T-cell (primary cell): ENCODE data around the gene LGALS12. TPM values are rescaled to one million over a fixed set of nuclear protein-coding genes. Genes with fewer than 3 reads are reported as not detected.
A peak's percentile ranks its signal among the peaks of the same experiment; 100 is the strongest.
"Not testable (repeated sequence)": the region's sequence is repeated elsewhere in the genome, so short reads cannot be mapped to it uniquely, and the experiment has no call there.

ENCODE experiments used
- ATAC-seq, 4 experiments: fragments of 200-7000 bp in 3 of 4; fragments of 150-1000 bp in 1 of 4; cut with Tn5 transposase; replicated peaks in 1 of 4; 1 replicate in 3 of 4; 2 replicates in 1 of 4; pipeline ENCODE4 v1.10.0; 2021; ENCODE audit warnings: moderate library complexity in 3 of 4, mild to moderate bottlenecking in 2 of 4, moderate number of reproducible peaks in 1 of 4
- CTCF ChIA-PET, 2 donors: fragments of 300-600 bp; sonication (Branson Sonifier 250); formaldehyde crosslinking; loops; one replicate each; lab custom pipeline; 2022; ENCODE audit warnings: antibody characterized with exemption in 2 of 2; lab: Charles Lee
- POLR2A ChIA-PET, 2 donors: fragments of 300-600 bp; sonication (Branson Sonifier 250); formaldehyde crosslinking; loops; one replicate each; lab custom pipeline; 2022; ENCODE audit warnings: antibody characterized with exemption in 2 of 2; lab: Charles Lee
- DNase-seq, 35 experiments: peaks; one replicate each; pipeline versions ENCODE4 v3.0.0 to v3.0.0-alpha.2; 2013 to 2023
- H3K27ac ChIP-seq: one replicate; pipeline ENCODE4 v1.5.1; 2013; ENCODE audit warnings: low read length
- H3K27me3 ChIP-seq, 2 experiments: replicated peaks in 1 of 2; 1 replicate in 1 of 2; 2 replicates in 1 of 2; pipeline versions ENCODE4 v1.6.1 to v1.7.0; 2013; ENCODE audit warnings: low read length in 1 of 2, mixed read lengths in 1 of 2; ENCODE audit not compliant: control insufficient read depth in 2 of 2, insufficient read depth in 2 of 2; ENCODE audit errors: extremely low read depth in 1 of 2
- H3K36me3 ChIP-seq, 2 donors: 1 replicate in 1 of 2; 2 replicates in 1 of 2; pipeline versions ENCODE4 v1.6.1 to v1.7.0; 2013; ENCODE audit warnings: low read length in 1 of 2; ENCODE audit not compliant: control insufficient read depth in 2 of 2, insufficient read depth in 1 of 2; ENCODE audit errors: extremely low read depth in 1 of 2
- H3K4me1 ChIP-seq, 2 experiments: 1 replicate in 1 of 2; 2 replicates in 1 of 2; pipeline versions ENCODE4 v1.6.1 to v1.7.0; 2013; ENCODE audit warnings: low read length in 2 of 2, mixed read lengths in 1 of 2; ENCODE audit not compliant: insufficient read depth in 2 of 2, control insufficient read depth in 1 of 2; ENCODE audit errors: extremely low read depth in 1 of 2
- H3K4me3 ChIP-seq, 2 donors: 1 replicate in 1 of 2; 2 replicates in 1 of 2; pipeline versions ENCODE4 v1.5.1 to v1.7.0; 2013; ENCODE audit warnings: mild to moderate bottlenecking in 2 of 2, low read length in 1 of 2, moderate library complexity in 1 of 2; ENCODE audit not compliant: control insufficient read depth in 1 of 2; ENCODE audit errors: extremely low read depth in 1 of 2
- H3K9me3 ChIP-seq: 2 replicates; pipeline ENCODE4 v1.7.0; 2013
- H3K27ac Mint-ChIP-seq, 2 donors: one replicate each; pipeline ENCODE4 v1.8.0; 2020 to 2021; ENCODE audit warnings: mild to moderate bottlenecking in 2 of 2, mixed read lengths in 2 of 2
- H3K27me3 Mint-ChIP-seq, 2 donors: one replicate each; pipeline ENCODE4 v1.8.0; 2021 to 2022; ENCODE audit warnings: mixed read lengths in 2 of 2
- H3K36me3 Mint-ChIP-seq: one replicate; pipeline ENCODE4 v1.8.0; 2021; ENCODE audit warnings: mixed read lengths
- H3K4me1 Mint-ChIP-seq, 3 donors: one replicate each; pipeline ENCODE4 v1.8.0; 2020 to 2022; ENCODE audit warnings: mixed read lengths in 3 of 3, mild to moderate bottlenecking in 1 of 3
- H3K4me3 Mint-ChIP-seq, 3 donors: one replicate each; pipeline ENCODE4 v1.8.0; 2020 to 2022; ENCODE audit warnings: mild to moderate bottlenecking in 3 of 3, mixed read lengths in 3 of 3, moderate library complexity in 3 of 3
- H3K9me3 Mint-ChIP-seq, 3 donors: one replicate each; pipeline ENCODE4 v1.8.0; 2020 to 2022; ENCODE audit warnings: mixed read lengths in 3 of 3
- WGBS: methylation state at CpG from one replicate; pipeline ENCODE4 v1.1.5; 2013; ENCODE audit warnings: missing lambda C conversion rate; ENCODE audit not compliant: insufficient coverage; 5-methylcytosine and 5-hydroxymethylcytosine counted together
- total RNA-seq, 35 experiments: library from RNA in 6 of 35; stranded (reverse) in 6 of 35; fragments of 120-200 nt in 1 of 35; gene quantifications; one replicate each; pipeline versions ENCODE4 v1.2.1 to v1.2.4 and lab custom pipeline; 2013 to 2026

LGALS12 gene
- total RNA-seq, 5 donors from 2014 or later (not counting 1 experiment from before 2014, with no cell fraction given) = not detected

DNA sequence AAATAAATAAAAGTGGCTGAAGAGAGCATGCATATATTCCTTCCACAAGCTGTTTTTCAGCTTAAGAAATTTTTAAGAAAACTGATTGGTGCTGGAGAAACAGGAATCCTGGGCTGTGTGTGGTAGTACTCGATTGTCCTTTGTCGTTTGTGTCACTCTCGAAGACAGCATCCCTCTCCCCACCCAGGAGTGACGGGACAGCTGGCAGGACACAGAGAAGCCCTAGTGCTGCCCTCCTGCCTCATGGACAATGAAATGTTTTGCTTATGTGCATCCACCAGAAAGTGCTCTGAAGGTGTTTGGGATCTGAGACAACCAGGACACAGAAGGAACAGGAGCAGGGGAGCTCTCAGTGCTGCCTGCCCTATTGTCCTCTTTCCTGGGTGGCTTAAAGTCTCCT lies 43.5 kb downstream of the LGALS12 start:
- Histone ChIP-seq H3K27ac (no peak overlapping the region), H3K9me3 (no peaks in the 10 kb centered on the region), H3K27me3 (no peaks in the 10 kb centered on the region), H3K4me3 (no peak overlapping the region), H3K36me3 (peaks cover 8 to 32% of the 10 kb centered on the region in 2 donors), H3K4me1 (peaks cover 13 to 44% of the 10 kb centered on the region in 2 experiments)
- no peaks in the 10 kb centered on the region for H3K27me3 Mint-ChIP-seq
- H3K4me3 Mint-ChIP-seq = peak overlapping the region in 1 of 3 donors; percentile 49
- no peaks in the 10 kb centered on the region for H3K9me3 Mint-ChIP-seq
- peaks cover 27% of the 10 kb centered on the region for H3K36me3 Mint-ChIP-seq
- peaks cover 38 to 64% (median 44%) of the 10 kb centered on the region in 3 donors for H3K4me1 Mint-ChIP-seq
- peak overlapping the region; percentile 75 to 79 for H3K27ac Mint-ChIP-seq
- ChIA-PET POLR2A (no interaction called here), CTCF (no interaction called here)
- ATAC-seq = no peak
- DNase-seq = no peak
- WGBS = no CpG with 5 or more reads among the region's 4 CpGs

DNA sequence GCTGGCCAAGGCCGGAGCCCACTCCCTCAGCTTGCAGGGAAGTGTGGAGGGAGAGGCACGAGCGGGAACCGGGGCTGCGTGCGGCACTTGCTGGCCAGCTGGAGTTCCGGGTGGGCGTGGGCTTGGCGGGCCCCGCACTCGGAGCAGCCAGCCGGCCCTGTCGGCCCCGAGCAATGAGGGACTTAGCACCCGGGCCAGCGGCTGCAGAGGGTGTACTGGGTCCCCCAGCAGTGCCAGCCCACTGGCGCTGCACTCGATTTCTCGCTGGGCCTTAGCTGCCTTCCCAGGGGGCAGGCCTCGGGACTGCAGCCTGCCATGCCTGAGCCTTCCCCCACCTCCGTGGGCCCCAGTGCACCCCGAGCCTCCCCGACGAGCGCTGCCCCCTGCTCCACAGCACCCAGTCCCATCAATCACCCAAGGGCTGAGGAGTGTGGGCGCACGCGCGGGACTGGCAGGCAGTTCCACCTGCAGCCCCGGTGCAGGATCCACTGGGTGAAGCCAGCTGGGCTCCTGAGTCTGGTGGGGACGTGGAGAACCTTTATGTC lies 44.3 kb downstream of the LGALS12 start:
- Histone ChIP-seq H3K36me3 (peaks cover 5 to 24% of the 10 kb centered on the region in 2 donors), H3K4me1 (peaks cover 17 to 50% of the 10 kb centered on the region in 2 experiments)
- H3K4me3 ChIP-seq, H3K9me3 ChIP-seq, H3K27me3 ChIP-seq, DNase-seq, ATAC-seq, H3K27me3 Mint-ChIP-seq, H3K9me3 Mint-ChIP-seq, H3K27ac ChIP-seq: not testable (repeated sequence)
- H3K36me3 Mint-ChIP-seq = peaks cover 21% of the 10 kb centered on the region
- 94% methylated on average over 23 of the region's 31 CpGs for WGBS
- peak overlapping the region in 1 of 2 donors; percentile 99 for H3K27ac Mint-ChIP-seq
- CTCF ChIA-PET = interaction anchor here in 1 of 2 donors (1.2 kb wide), 1 partner anchor 15 kb away, joined by 3 read pairs; no protein-coding TSS in a partner anchor
- POLR2A ChIA-PET = interaction anchor here in 1 of 2 donors (0.6 kb wide), 1 partner anchor 18 kb away, joined by 3 read pairs; no protein-coding TSS in a partner anchor
- H3K4me3 Mint-ChIP-seq = peak overlapping the region in 1 of 3 donors; percentile 81
- H3K4me1 Mint-ChIP-seq = peaks cover 41 to 71% (median 48%) of the 10 kb centered on the region in 3 donors

DNA sequence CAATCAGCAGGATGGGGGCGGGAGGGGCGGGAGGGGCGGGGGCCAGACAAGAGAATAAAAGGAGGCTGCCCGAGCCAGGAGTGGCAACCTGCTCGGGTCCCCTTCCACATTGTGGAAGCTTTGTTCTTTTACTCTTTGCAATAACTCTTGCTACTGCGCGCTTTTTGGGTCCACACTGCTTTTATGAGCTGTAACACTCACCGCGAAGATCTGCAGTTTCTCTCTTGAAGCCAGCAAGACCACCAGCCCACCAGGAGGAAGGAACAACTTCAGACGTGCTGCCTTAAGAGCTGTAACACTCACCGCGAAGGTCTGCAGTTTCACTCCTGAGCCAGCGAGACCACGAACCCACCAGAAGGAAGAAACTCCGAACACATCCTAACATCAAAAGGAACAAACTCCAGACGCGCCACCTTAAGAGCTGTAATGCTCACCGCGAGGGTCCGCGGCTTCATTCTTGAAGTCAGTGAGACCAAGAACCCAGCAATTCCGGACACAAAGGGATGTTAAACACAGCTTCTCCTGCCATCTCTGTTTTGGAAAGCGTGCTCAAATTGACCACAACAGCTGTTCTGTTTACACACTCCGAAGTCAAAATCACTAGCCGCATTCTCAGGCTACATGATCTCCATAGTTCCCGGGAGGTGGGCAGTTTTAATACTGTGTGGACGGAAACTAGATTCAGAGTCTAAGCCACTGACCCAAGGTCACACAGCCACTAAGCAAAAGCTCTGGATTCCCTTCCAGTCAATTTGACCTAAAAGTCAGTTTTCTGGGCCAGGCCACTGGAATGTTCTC lies 45.4 kb downstream of the LGALS12 start:
- peak overlapping the region; percentile 99 for H3K27ac Mint-ChIP-seq
- Histone ChIP-seq H3K36me3 (peaks cover 5 to 15% of the 10 kb centered on the region in 2 donors), H3K27ac (peak overlapping the region; percentile 81), H3K27me3 (no peaks in the 10 kb centered on the region), H3K9me3 (no peaks in the 10 kb centered on the region), H3K4me1 (peaks cover 21 to 50% of the 10 kb centered on the region in 2 experiments), H3K4me3 (peak overlapping the region; percentile 46 to 53)
- WGBS = 13% methylated on average over 20 of the region's 27 CpGs
- H3K4me1 Mint-ChIP-seq = peaks cover 51 to 76% (median 57%) of the 10 kb centered on the region in 3 donors
- no peaks in the 10 kb centered on the region for H3K27me3 Mint-ChIP-seq
- H3K36me3 Mint-ChIP-seq = peaks cover 13% of the 10 kb centered on the region
- peak in 3 of 4 experiments; percentile 5 to 25 (median 21) for ATAC-seq
- ChIA-PET CTCF (interaction anchor here (0.6 to 2.0 kb wide), 6 partner anchors 13 to 88 kb away, joined by 3 to 10 read pairs (median 4); partner anchors contain the start of gene PLAAT4 (in 1 of the 2)), POLR2A (interaction anchor here (0.6 to 1.6 kb wide), 4 partner anchors 13 to 78 kb away, joined by 3 to 7 read pairs (median 4); partner anchors contain the start of gene PLAAT4 (in 2 of the 2))
- DNase-seq = peak in 10 of 35 experiments; percentile 25 to 55 (median 36)
- no peaks in the 10 kb centered on the region for H3K9me3 Mint-ChIP-seq
- peak overlapping the region; percentile 77 to 82 (median 81) for H3K4me3 Mint-ChIP-seq

GRCh38 chr11:63551889-63552266 lies 46.0 kb downstream of the LGALS12 start:
- peaks cover 57 to 77% (median 60%) of the 10 kb centered on the region in 3 donors for H3K4me1 Mint-ChIP-seq
- ChIA-PET CTCF (interaction anchor here (0.9 to 2.0 kb wide), 4 partner anchors 14 to 87 kb away, joined by 3 to 10 read pairs (median 4); partner anchors contain the start of gene PLAAT4 (in 1 of the 2)), POLR2A (interaction anchor here (0.6 to 1.6 kb wide), 5 partner anchors 12 to 130 kb away, joined by 3 to 7 read pairs (median 4); partner anchors contain the start of gene PLAAT4 (in 2 of the 2))
- Histone ChIP-seq H3K4me3 (peak overlapping the region; percentile 46 to 53), H3K36me3 (peaks cover 1 to 9% of the 10 kb centered on the region in 2 donors), H3K9me3 (no peaks in the 10 kb centered on the region), H3K4me1 (peaks cover 22 to 50% of the 10 kb centered on the region in 2 experiments), H3K27me3 (no peaks in the 10 kb centered on the region), H3K27ac (peak overlapping the region; percentile 81)
- 67% methylated on average over 2 of the region's 6 CpGs for WGBS
- H3K27ac Mint-ChIP-seq = peak overlapping the region; percentile 99
- H3K9me3 Mint-ChIP-seq = no peaks in the 10 kb centered on the region
- peak in 8 of 35 experiments; percentile 18 to 65 (median 29) for DNase-seq
- peak overlapping the region; percentile 77 to 82 (median 81) for H3K4me3 Mint-ChIP-seq
- ATAC-seq = peak; percentile 13 to 38 (median 16)
- H3K27me3 Mint-ChIP-seq = no peaks in the 10 kb centered on the region
- H3K36me3 Mint-ChIP-seq = peaks cover 7% of the 10 kb centered on the region

DNA sequence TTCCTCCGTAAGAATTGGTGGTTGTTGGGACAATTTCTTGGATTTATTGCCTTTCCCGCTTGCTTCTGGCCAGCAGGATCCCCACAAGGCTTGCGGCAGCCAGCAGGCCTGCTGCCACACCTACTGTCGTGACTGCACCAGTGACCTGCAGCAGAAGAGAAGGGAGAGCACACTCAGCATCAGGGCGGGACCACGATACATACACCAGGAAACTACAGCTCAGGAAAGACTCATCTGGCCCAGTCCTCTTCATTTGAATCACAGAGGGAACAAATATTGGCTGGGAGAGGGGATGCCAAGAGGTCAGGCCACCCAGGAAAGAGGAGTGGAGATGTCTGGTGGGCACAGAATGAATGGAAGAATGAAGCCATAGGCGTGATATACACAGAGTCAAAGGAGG lies 47.0 kb downstream of the LGALS12 start:
- Histone ChIP-seq H3K9me3 (no peaks in the 10 kb centered on the region), H3K27ac (peak overlapping the region; percentile 81), H3K36me3 (no peaks in the 10 kb centered on the region), H3K4me1 (peaks cover 22 to 50% of the 10 kb centered on the region in 2 experiments), H3K4me3 (no peak overlapping the region), H3K27me3 (no peaks in the 10 kb centered on the region)
- H3K4me1 Mint-ChIP-seq = peaks cover 61 to 74% (median 62%) of the 10 kb centered on the region in 3 donors
- peak overlapping the region; percentile 22 to 81 (median 39) for H3K4me3 Mint-ChIP-seq
- no peak for ATAC-seq
- H3K27ac Mint-ChIP-seq = peak overlapping the region; percentile 99
- H3K27me3 Mint-ChIP-seq = no peaks in the 10 kb centered on the region
- CTCF ChIA-PET = no interaction called here
- no peaks in the 10 kb centered on the region for H3K36me3 Mint-ChIP-seq
- 71% methylated on average over 5 of the region's 7 CpGs for WGBS
- no peak for DNase-seq
- no peaks in the 10 kb centered on the region for H3K9me3 Mint-ChIP-seq
- POLR2A ChIA-PET = interaction anchor here in 1 of 2 donors (0.9 to 1.0 kb wide), 2 partner anchors 16 to 21 kb away, joined by 3 to 4 read pairs; partner anchors contain the start of gene PLAAT4
